ENCODE data around the gene LONP2. TPM values are rescaled to one million over a fixed set of nuclear protein-coding genes. Genes with fewer than 3 reads are reported as not detected.

Gene LONP2
- total RNA-seq, 1 donor = 56.8 TPM

- Histone ChIP-seq H4K20me1 (ENCODE audit: insufficient read depth, low read length) (peaks cover 4% of the 10 kb centered on the region), H3K4me2 (ENCODE audit: insufficient read depth, low read length) (no peak overlapping the region), H3K79me2 (ENCODE audit: insufficient read depth, low read length) (peaks cover 31% of the 10 kb centered on the region), H3K4me1 (ENCODE audit: insufficient read depth, low read length) (peaks cover 2% of the 10 kb centered on the region), H3K36me3 (ENCODE audit: insufficient read depth, low read length) (peaks cover 52% of the 10 kb centered on the region), H2AFZ (ENCODE audit: low read length) (no peak overlapping the region), H3K27ac (ENCODE audit: low read depth, low read length) (no peak overlapping the region), H3K4me3 (ENCODE audit: insufficient read depth, low read length) (no peak overlapping the region), H3K27me3 (ENCODE audit: insufficient read depth, low read length) (no peaks in the 10 kb centered on the region), H3K9me3 (ENCODE audit: low read depth, low read length) (no peaks in the 10 kb centered on the region)
- TF ChIP-seq CTCF (IDR thresholded peaks at IDR 0.05; ENCODE audit: extremely low read depth, low read depth, low read length) = no peak
- no peak for DNase-seq (ENCODE audit: insufficient read length, low spot score, missing footprints)
Observed at GRCh38 chr16:48277158-48277557, 33.1 kb downstream of the LONP2 start.

GRCh38 chr16:48279199-48279598, 35.1 kb downstream of the LONP2 start:
- Histone ChIP-seq H3K27ac (ENCODE audit: low read depth, low read length) (no peak overlapping the region), H3K4me1 (ENCODE audit: insufficient read depth, low read length) (no peaks in the 10 kb centered on the region), H3K27me3 (ENCODE audit: insufficient read depth, low read length) (no peaks in the 10 kb centered on the region), H3K36me3 (ENCODE audit: insufficient read depth, low read length) (peaks cover 44% of the 10 kb centered on the region), H3K79me2 (ENCODE audit: insufficient read depth, low read length) (peaks cover 22% of the 10 kb centered on the region), H3K4me3 (ENCODE audit: insufficient read depth, low read length) (no peak overlapping the region), H2AFZ (ENCODE audit: low read length) (no peak overlapping the region), H3K9me3 (ENCODE audit: low read depth, low read length) (no peaks in the 10 kb centered on the region), H3K4me2 (ENCODE audit: insufficient read depth, low read length) (no peak overlapping the region), H4K20me1 (ENCODE audit: insufficient read depth, low read length) (no peaks in the 10 kb centered on the region)
- DNase-seq (ENCODE audit: insufficient read length, low spot score, missing footprints) = no peak
- no peak for TF ChIP-seq CTCF (IDR thresholded peaks at IDR 0.05; ENCODE audit: extremely low read depth, low read depth, low read length)

GRCh38 chr16:48280546-48280945, 36.4 kb downstream of the LONP2 start:
- Histone ChIP-seq H2AFZ (ENCODE audit: low read length) (no peak overlapping the region), H3K4me3 (ENCODE audit: insufficient read depth, low read length) (no peak overlapping the region), H3K9me3 (ENCODE audit: low read depth, low read length) (no peaks in the 10 kb centered on the region), H3K27ac (ENCODE audit: low read depth, low read length) (no peak overlapping the region), H3K4me2 (ENCODE audit: insufficient read depth, low read length) (no peak overlapping the region), H3K36me3 (ENCODE audit: insufficient read depth, low read length) (peaks cover 41% of the 10 kb centered on the region), H3K27me3 (ENCODE audit: insufficient read depth, low read length) (no peaks in the 10 kb centered on the region), H4K20me1 (ENCODE audit: insufficient read depth, low read length) (no peaks in the 10 kb centered on the region), H3K4me1 (ENCODE audit: insufficient read depth, low read length) (no peaks in the 10 kb centered on the region), H3K79me2 (ENCODE audit: insufficient read depth, low read length) (peaks cover 24% of the 10 kb centered on the region)
- no peak for TF ChIP-seq CTCF (IDR thresholded peaks at IDR 0.05; ENCODE audit: extremely low read depth, low read depth, low read length)
- DNase-seq (ENCODE audit: insufficient read length, low spot score, missing footprints) = no peak

DNA sequence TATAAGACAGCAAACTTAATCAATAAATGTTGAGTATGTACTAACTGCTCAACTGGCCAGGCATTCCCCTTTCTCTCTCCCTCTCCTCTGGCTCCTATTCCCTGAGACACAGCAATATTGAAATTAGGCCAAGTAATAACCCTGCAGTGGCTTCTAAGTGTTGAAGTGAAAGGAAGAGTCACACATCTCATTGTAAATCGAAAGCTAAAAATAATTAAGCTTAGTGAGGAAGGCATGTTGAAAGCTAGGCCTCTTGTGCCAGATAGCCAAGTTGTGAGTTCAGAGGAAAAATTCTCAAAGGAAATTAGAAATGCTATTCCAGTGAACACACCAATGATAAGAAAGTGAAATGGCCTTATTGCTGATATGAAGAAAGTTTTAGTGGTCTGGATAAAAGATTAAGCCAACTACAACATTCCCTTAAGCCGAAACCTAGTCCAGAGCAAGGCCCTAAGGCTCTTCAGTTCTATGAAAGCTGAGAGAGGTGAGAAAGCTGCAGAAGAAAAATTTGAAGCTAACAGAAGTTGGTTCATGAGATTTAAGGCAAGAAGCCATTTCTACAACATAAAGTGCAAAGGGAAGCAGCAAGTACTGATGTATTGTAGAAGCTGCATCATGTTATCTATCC, 38.6 kb downstream of the LONP2 start:
- Histone ChIP-seq H3K4me2 (ENCODE audit: insufficient read depth, low read length) (no peak overlapping the region), H3K27ac (ENCODE audit: low read depth, low read length) (no peak overlapping the region), H4K20me1 (ENCODE audit: insufficient read depth, low read length) (no peaks in the 10 kb centered on the region), H3K4me1 (ENCODE audit: insufficient read depth, low read length) (no peaks in the 10 kb centered on the region), H2AFZ (ENCODE audit: low read length) (no peak overlapping the region), H3K4me3 (ENCODE audit: insufficient read depth, low read length) (no peak overlapping the region), H3K79me2 (ENCODE audit: insufficient read depth, low read length) (peaks cover 30% of the 10 kb centered on the region), H3K9me3 (ENCODE audit: low read depth, low read length) (peaks cover 4% of the 10 kb centered on the region), H3K27me3 (ENCODE audit: insufficient read depth, low read length) (no peaks in the 10 kb centered on the region), H3K36me3 (ENCODE audit: insufficient read depth, low read length) (peaks cover 48% of the 10 kb centered on the region)
- DNase-seq (ENCODE audit: insufficient read length, low spot score, missing footprints) = no peak
- no peak for TF ChIP-seq CTCF (IDR thresholded peaks at IDR 0.05; ENCODE audit: extremely low read depth, low read depth, low read length)

All from osteoblast (primary cell).